Upper lobe of left lung (tissue), 4 donors: ENCODE measurements around the gene RSRC1.

Source experiments
- CTCF ChIP-seq, 6 experiments: fragments of 450-650 bp in 4 of 6; fragments of 200-600 bp in 2 of 6; sonication (generic) in 2 of 6; IDR thresholded peaks; one replicate each; pipeline ENCODE4 v1.5.1; 2016 to 2019; ENCODE audit warnings: antibody characterized with exemption in 6 of 6
- EP300 ChIP-seq, 4 donors: sonication (generic); formaldehyde crosslinking; IDR thresholded peaks; one replicate each; pipeline ENCODE4 v1.5.1; 2017; ENCODE audit warnings: antibody characterized with exemption in 4 of 4, control low read depth in 2 of 4
- POLR2A ChIP-seq, 4 donors: fragments of 450-650 bp; IDR thresholded peaks; one replicate each; pipeline ENCODE4 v1.5.1; 2016 to 2017; ENCODE audit warnings: antibody characterized with exemption in 4 of 4, mild to moderate bottlenecking in 2 of 4
- POLR2AphosphoS5 ChIP-seq, 2 donors: sonication (generic); formaldehyde crosslinking; IDR thresholded peaks; one replicate each; pipeline ENCODE4 v1.5.1; 2017; ENCODE audit warnings: antibody characterized with exemption in 2 of 2

- no peak for TF ChIP-seq CTCF (IDR thresholded peaks at IDR 0.05)
- no peak for TF ChIP-seq EP300 (IDR thresholded peaks at IDR 0.05)
- TF ChIP-seq POLR2A (IDR thresholded peaks at IDR 0.05), result no peak
- TF ChIP-seq POLR2AphosphoS5 (IDR thresholded peaks at IDR 0.05), result no peak
These were observed 251.0 kb downstream of the RSRC1 start for GRCh38 chr3:158360756-158361448.
